Stimulated activated naive CD8-positive, alpha-beta T cell treated with anti-CD3 and anti-CD28 coated beads, Interleukin-15, Interleukin-2, amounts not matched to agents 100 ng/mL and 50 ng/mL, for 24 hours (primary cell): ENCODE results near the gene OR10H5.

Experiments used
- H3K27ac Mint-ChIP-seq: one replicate; pipeline ENCODE4 v1.8.0; 2021; ENCODE audit warnings: mild to moderate bottlenecking, mixed read lengths
- H3K27me3 Mint-ChIP-seq: one replicate; pipeline ENCODE4 v1.8.0; 2021; ENCODE audit warnings: mixed read lengths
- H3K36me3 Mint-ChIP-seq: one replicate; pipeline ENCODE4 v1.8.0; 2021; ENCODE audit warnings: low read depth, mixed read lengths
- H3K4me1 Mint-ChIP-seq: one replicate; pipeline ENCODE4 v1.8.0; 2021; ENCODE audit warnings: low read depth, mixed read lengths
- H3K4me3 Mint-ChIP-seq: one replicate; pipeline ENCODE4 v1.8.0; 2021; ENCODE audit warnings: mild to moderate bottlenecking, mixed read lengths
- H3K9me3 Mint-ChIP-seq: one replicate; pipeline ENCODE4 v1.8.0; 2021; ENCODE audit warnings: mixed read lengths

OR10H5 gene

GRCh38 chr19:15850385-15850784 is 62.9 kb downstream of the OR10H5 start:
- H3K36me3 Mint-ChIP-seq, result no peaks in the 10 kb centered on the region
- H3K27ac Mint-ChIP-seq, result no peak overlapping the region
- H3K27me3 Mint-ChIP-seq, result no peaks in the 10 kb centered on the region
- H3K9me3 Mint-ChIP-seq, result no peaks in the 10 kb centered on the region
- no peak overlapping the region for H3K4me3 Mint-ChIP-seq
- H3K4me1 Mint-ChIP-seq, result peaks cover 3% of the 10 kb centered on the region
